GM18526 (cell line): ENCODE results near the gene CROCC2.

Experiments
- POLR2A ChIP-seq: IDR thresholded peaks from 3 replicates; pipeline ENCODE4 v1.6.1; 2011; ENCODE audit not compliant: insufficient read length; ENCODE audit errors: extremely low read depth

CROCC2 gene

GRCh38 chr2:240983361-240983995, 77.3 kb downstream of the CROCC2 start:
- TF ChIP-seq POLR2A = no peak

GRCh38 chr2:240983996-240984498, 77.9 kb downstream of the CROCC2 start:
- TF ChIP-seq POLR2A = no peak

- TF ChIP-seq POLR2A = no peak
Measured at GRCh38 chr2:240985881-240986786, 80.0 kb downstream of the CROCC2 start.

- TF ChIP-seq POLR2A = no peak
Measured at GRCh38 chr2:240986787-240987411, 80.8 kb downstream of the CROCC2 start.

GRCh38 chr2:240987588-240987987, 81.5 kb downstream of the CROCC2 start:
- no peak for TF ChIP-seq POLR2A

- TF ChIP-seq POLR2A = no peak
Measured at GRCh38 chr2:240988146-240988545, 82.0 kb downstream of the CROCC2 start.

GRCh38 chr2:240988571-240989271, 82.6 kb downstream of the CROCC2 start:
- TF ChIP-seq POLR2A = no peak

GRCh38 chr2:240989451-240990265, 83.5 kb downstream of the CROCC2 start:
- no peak for TF ChIP-seq POLR2A

- TF ChIP-seq POLR2A = no peak
Measured at GRCh38 chr2:240990266-240990529, 84.1 kb downstream of the CROCC2 start.

- no peak for TF ChIP-seq POLR2A
Measured at GRCh38 chr2:240990726-240991377, 84.7 kb downstream of the CROCC2 start.

- no peak for TF ChIP-seq POLR2A
Measured at GRCh38 chr2:240991378-240992263, 85.5 kb downstream of the CROCC2 start.

- TF ChIP-seq POLR2A = no peak
Measured at GRCh38 chr2:240992572-240993291, 86.6 kb downstream of the CROCC2 start.
